Adrenal gland (tissue), 12 donors: ENCODE results near the gene PIKFYVE. TPM values are rescaled to one million over a fixed set of nuclear protein-coding genes. Genes with fewer than 3 reads are reported as not detected.
A peak's percentile ranks its signal among the peaks of the same experiment; 100 is the strongest.
"Not testable (repeated sequence)": the region's sequence is repeated elsewhere in the genome, so short reads cannot be mapped to it uniquely, and the experiment has no call there.

ENCODE experiments used
- DNase-seq, 7 donors: peaks; one replicate each; pipeline ENCODE4 v3.0.0-alpha.2; 2019 to 2020
- H3K27ac ChIP-seq, 5 donors: fragments of 200-600 bp; sonication (generic) in 4 of 5; 1 replicate in 3 of 5; 2 replicates in 2 of 5; pipeline versions ENCODE4 v1.5.1 to v1.8.0; 2016 to 2020; ENCODE audit warnings: mild to moderate bottlenecking in 1 of 5
- H3K27me3 ChIP-seq: fragments of 200-600 bp; 2 replicates; pipeline ENCODE4 v1.8.0; 2021
- H3K36me3 ChIP-seq, 2 donors: fragments of 200-600 bp; replicated peaks in 1 of 2; 1 replicate in 1 of 2; 2 replicates in 1 of 2; pipeline versions ENCODE4 v1.5.1 to v1.8.0; 2018 to 2022
- H3K4me1 ChIP-seq, 2 donors: fragments of 200-600 bp; replicated peaks in 1 of 2; 1 replicate in 1 of 2; 2 replicates in 1 of 2; pipeline versions ENCODE4 v1.5.1 to v1.8.0; 2018 to 2021
- H3K4me3 ChIP-seq, 4 donors: fragments of 200-600 bp; sonication (generic) in 3 of 4; one replicate each; pipeline ENCODE4 v1.5.1; 2016 to 2018
- H3K9me3 ChIP-seq, 3 donors: fragments of 200-600 bp; sonication (generic) in 1 of 3; replicated peaks in 1 of 3; 1 replicate in 2 of 3; 2 replicates in 1 of 3; pipeline versions ENCODE4 v1.5.1 to v1.8.0; 2016 to 2021
- POLR2A ChIP-seq, 2 donors: fragments of 450-650 bp; IDR thresholded peaks; one replicate each; pipeline ENCODE4 v1.6.1; 2017; ENCODE audit warnings: antibody characterized with exemption in 2 of 2, mild to moderate bottlenecking in 2 of 2, moderate library complexity in 1 of 2
- WGBS, 4 donors: extraction: QIAGEN DNeasy Blood & Tissue Kit in 2 of 4; methylation state at CpG; one replicate each; pipeline versions ENCODE4 v1.1.5 to v1.1.7; 2013 to 2017; 5-methylcytosine and 5-hydroxymethylcytosine counted together
- intact Hi-C, 2 donors: fragments of 100-400 bp; cut with DNase I; formaldehyde crosslinking; loops; one replicate each; pipeline versions ENCODE4 v1.14.1 to v1.15.0; 2022 to 2023
- polyA plus RNA-seq, 3 donors: library from polyadenylated mRNA; stranded (reverse); fragments of 200-250 nt in 2 of 3; fragments of 350-450 nt in 1 of 3; fragmentation: Illumina TruSeq in 1 of 3; extraction: RNeasy Lipid Tissue Mini Kit (QIAGEN cat#74804) in 1 of 3; gene quantifications; one replicate each; pipeline ENCODE4 v1.2.3, GENCODE V29; 2013 to 2014
- total RNA-seq, 9 donors: library from RNA; depleted of rRNA in 4 of 9; stranded (reverse); fragments of >200 nt in 4 of 9; fragments of 120-200 nt in 1 of 9; fragmentation: NEBNext Ultra II Directional in 1 of 9; extraction: Animal tissue kit (Norgen Biotek cat#: 25700) in 1 of 9; gene quantifications; one replicate each; pipeline versions ENCODE4 v1.1.0 to v1.2.4, GENCODE V29; 2013 to 2023
- TF ChIP-seq, protein P1 (sequence below), 6 experiments: fragments of 450-650 bp in 4 of 6; fragments of 200-600 bp in 2 of 6; sonication (generic) in 1 of 6; IDR thresholded peaks; 1 replicate in 5 of 6; 2 replicates in 1 of 6; pipeline versions ENCODE4 v1.5.1 to v1.8.0; 2016 to 2021; ENCODE audit warnings: antibody characterized with exemption in 6 of 6, mild to moderate bottlenecking in 2 of 6, moderate library complexity in 1 of 6
- donor health status: healthy with polysubstance abuse.
- donor health status: Bipolar disorder and iron deficiency.
- donor health status: DM: yes; HTN: yes; CAD: no.
- donor health status: DM: no; HTN: no; CAD: no.
- donor health status: DM: no; HTN: no; CAD: no.
- donor health status: DM: yes; HTN: yes; CAD: no.

PIKFYVE gene
- total and polyA plus RNA-seq, 12 donors: 5.1 to 36.5 (median 25.3) TPM

DNA sequence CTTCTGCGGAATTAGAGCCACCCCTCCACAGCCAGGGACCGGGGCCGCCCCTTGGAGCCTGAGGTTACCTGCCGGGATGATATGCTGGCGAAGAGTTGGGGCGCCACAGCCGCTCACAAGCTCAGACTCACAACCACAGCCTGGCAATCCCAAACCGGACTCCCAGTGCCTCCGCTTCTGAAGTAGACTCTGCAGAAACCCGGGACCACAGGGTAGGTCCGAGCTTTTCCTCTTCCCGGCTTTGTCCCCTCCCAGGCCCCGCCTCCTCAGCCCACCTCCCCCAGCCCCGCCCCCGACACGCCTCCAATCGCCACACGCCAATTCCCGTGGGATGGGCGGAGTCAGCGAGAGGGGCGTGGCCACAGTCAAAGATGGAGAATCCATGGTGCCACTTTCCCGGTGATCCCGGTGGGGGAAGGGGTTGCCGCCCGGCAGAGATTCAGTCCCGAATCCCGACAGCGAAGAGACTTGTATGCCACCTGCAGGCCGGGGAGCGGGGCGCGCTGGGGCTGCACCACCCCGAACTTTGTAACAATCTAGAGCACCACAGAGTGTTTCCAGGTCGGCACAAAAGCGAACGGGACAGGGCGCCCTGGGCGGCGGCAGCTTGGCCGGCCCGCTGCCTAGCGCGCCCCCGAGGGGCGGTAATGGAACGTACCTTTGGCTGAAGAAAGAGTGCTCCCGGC is 11.0 kb upstream of the PIKFYVE start, which contains the start of gene IDH1:
IDH1 (minus strand) TSS at position 201 of the 686 bp plus-strand sequence. CDS start 3,520 bp downstream, outside the sequence.
- H3K27me3 ChIP-seq: no peaks in the 10 kb centered on the region
- H3K36me3 ChIP-seq: peaks cover 0 to 8% of the 10 kb centered on the region in 2 donors
- H3K27ac ChIP-seq: peak within 1 kb of the TSS; percentile 61 to 95 (median 69)
- TF ChIP-seq, protein P1, sequence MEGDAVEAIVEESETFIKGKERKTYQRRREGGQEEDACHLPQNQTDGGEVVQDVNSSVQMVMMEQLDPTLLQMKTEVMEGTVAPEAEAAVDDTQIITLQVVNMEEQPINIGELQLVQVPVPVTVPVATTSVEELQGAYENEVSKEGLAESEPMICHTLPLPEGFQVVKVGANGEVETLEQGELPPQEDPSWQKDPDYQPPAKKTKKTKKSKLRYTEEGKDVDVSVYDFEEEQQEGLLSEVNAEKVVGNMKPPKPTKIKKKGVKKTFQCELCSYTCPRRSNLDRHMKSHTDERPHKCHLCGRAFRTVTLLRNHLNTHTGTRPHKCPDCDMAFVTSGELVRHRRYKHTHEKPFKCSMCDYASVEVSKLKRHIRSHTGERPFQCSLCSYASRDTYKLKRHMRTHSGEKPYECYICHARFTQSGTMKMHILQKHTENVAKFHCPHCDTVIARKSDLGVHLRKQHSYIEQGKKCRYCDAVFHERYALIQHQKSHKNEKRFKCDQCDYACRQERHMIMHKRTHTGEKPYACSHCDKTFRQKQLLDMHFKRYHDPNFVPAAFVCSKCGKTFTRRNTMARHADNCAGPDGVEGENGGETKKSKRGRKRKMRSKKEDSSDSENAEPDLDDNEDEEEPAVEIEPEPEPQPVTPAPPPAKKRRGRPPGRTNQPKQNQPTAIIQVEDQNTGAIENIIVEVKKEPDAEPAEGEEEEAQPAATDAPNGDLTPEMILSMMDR (IDR thresholded peaks at IDR 0.05): peak; percentile 32 to 57 (median 54)
- peak in 1 of 2 donors; percentile 83 for TF ChIP-seq POLR2A (IDR thresholded peaks at IDR 0.05)
- WGBS, 4 donors: 0 to 4% (median 1%) methylated on average over 7 to 48 of the region's 48 CpGs
- H3K4me3 ChIP-seq: peak within 1 kb of the TSS; percentile 50 to 94 (median 64)
- intact Hi-C loops: loop anchor here (5.0 to 10.0 kb wide), 2 partner anchors 78 to 80 kb away; no protein-coding TSS in a partner anchor
- no peaks in the 10 kb centered on the region for H3K9me3 ChIP-seq
- peak; percentile 97 to 99 (median 99) for DNase-seq
- H3K4me1 ChIP-seq: peaks cover 34 to 36% of the 10 kb centered on the region in 2 donors

DNA sequence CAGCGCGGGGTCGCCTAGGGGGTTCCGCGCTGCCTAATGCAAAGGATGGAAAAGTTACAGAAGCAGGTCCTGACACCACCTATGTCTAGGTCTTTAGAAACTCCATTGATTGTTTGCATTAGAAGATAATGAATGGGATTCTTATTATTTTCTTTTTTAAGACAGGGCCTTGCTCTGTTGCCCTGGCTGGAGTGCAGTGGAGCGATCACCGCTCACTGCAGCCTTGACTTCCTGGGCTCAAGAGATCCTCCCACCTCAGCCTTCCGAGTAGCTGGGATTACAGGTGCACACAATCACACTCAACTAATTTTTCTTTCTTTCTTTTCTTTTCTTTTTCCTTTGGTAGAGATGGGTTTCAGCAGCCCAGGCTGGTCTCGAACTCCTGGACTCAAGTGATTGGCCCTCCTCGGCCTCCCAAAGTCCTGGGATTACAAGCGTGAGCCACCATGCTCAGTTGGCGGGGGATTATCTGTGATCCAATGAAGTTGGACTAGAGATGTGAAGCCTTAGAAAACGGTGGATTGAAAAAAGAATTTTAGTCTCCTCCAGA is 10.4 kb upstream of the PIKFYVE start:
- Histone ChIP-seq H3K9me3 (no peaks in the 10 kb centered on the region), H3K4me3 (peak overlapping the region in 2 of 4 donors; percentile 72 to 94), H3K27me3 (no peaks in the 10 kb centered on the region), H3K27ac (peak overlapping the region in 4 of 5 donors; percentile 43 to 95 (median 68)), H3K36me3 (peaks cover 0 to 7% of the 10 kb centered on the region in 2 donors), H3K4me1 (peaks cover 28 to 32% of the 10 kb centered on the region in 2 donors)
- intact Hi-C loops: loop anchor here in 1 of 2 donors (10.0 kb wide), 1 partner anchor 81 kb away; no protein-coding TSS in a partner anchor
- TF ChIP-seq, protein P1 (IDR thresholded peaks at IDR 0.05): peak in 3 of 6 experiments; percentile 1 to 16 (median 10)
- TF ChIP-seq POLR2A (IDR thresholded peaks at IDR 0.05): no peak
- DNase-seq: peak in 1 of 7 donors; percentile 26
- WGBS, 4 donors: 38 to 62% (median 41%) methylated on average over 8 to 13 of the region's 13 CpGs

DNA sequence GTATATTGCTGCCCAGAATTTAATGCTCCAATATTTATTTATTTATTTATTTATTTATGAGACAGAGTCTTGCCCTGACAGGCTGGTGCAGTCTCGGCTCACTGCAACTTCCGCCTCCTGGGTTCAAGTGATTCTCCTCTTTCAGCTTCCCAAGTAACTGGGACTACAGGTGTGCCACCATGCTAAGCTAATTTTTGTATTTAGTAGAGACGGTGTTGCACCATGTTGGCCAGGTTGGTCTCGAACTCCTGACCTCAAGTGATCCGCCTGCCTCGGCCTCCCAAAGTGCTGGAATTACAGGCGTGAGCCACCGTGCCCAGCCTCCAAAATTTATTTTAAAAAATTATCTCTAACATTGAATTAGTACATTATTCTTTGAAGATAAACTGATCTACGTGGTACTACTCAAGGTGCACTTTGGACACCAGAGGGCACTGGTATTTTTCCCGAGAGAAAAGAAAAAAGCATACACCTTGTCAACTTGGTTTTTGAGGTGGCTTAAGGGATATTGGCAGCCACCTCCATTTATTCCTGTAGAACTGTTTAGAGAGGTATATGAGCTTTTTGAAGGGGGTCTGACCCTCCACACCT is 9.8 kb upstream of the PIKFYVE start:
- WGBS, 4 donors: 63 to 73% (median 70%) methylated on average over 10 of the region's 10 CpGs
- no peak for DNase-seq
- Histone ChIP-seq H3K27me3 (no peaks in the 10 kb centered on the region), H3K4me1 (peaks cover 21 to 25% of the 10 kb centered on the region in 2 donors), H3K9me3 (no peaks in the 10 kb centered on the region), H3K27ac (no peak overlapping the region), H3K4me3 (no peak overlapping the region), H3K36me3 (peaks cover 0 to under 1% of the 10 kb centered on the region in 2 donors)
- intact Hi-C loops: loop anchor here in 1 of 2 donors (10.0 kb wide), 1 partner anchor 81 kb away; no protein-coding TSS in a partner anchor
- no peak for TF ChIP-seq POLR2A (IDR thresholded peaks at IDR 0.05)
- TF ChIP-seq, protein P1 (IDR thresholded peaks at IDR 0.05): peak in 1 of 6 experiments; percentile 15

DNA sequence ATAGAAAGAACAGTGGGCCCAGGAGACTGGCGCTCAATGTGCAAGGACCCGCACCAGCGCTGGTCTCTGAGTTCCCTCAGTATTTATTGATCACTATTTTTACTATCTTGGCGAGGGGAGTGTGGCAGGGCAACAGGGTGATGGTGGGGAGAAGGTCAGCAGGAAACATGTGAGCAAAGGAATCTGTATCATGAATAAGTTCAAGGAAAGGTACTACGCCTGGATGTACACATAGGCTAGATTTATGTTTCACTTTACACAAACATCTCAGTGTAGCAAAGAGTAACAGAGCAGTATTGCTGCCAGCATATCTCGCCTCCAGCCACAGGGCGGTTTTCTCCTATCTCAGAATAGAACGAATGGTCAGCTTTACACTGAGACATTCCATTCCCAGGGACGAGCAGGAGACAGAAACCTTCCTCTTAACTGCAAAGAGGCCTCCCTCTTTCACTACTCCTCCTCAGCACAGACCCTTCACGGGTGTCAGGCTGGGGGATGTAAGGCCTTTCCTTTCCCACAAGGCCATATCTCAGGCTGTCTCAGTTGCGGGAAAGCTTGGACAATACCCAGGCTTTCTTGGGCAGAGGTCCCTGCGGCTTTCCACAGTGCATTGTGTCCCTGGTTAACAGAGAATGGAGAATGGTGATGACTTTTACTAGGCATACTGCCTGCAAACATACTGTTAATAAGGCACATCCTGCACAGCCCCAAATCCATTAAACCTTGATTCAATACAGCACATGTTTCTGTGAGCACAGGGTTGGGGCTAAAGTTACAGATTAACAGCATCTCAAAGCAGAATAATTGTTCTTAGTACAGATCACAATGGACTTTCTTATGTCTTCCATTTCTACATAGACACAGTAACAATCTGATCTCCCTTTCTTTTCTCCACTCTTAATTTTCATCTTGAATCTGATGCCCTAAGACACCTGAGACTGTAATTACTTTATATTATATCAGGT is 8.9 kb upstream of the PIKFYVE start:
- peaks cover 13 to 17% of the 10 kb centered on the region in 2 donors for H3K4me1 ChIP-seq
- not testable (repeated sequence) for H3K27me3 ChIP-seq, H3K4me3 ChIP-seq, H3K36me3 ChIP-seq, DNase-seq, H3K27ac ChIP-seq, H3K9me3 ChIP-seq
- intact Hi-C loops: loop anchor here in 1 of 2 donors (10.0 kb wide), 1 partner anchor 82 kb away; no protein-coding TSS in a partner anchor
- 59 to 69% (median 63%) methylated on average over 12 of the region's 12 CpGs for WGBS, 4 donors
